Measurements from ENCODE around the gene FRAT1. TPM values are rescaled to one million over a fixed set of nuclear protein-coding genes. Genes with fewer than 3 reads are reported as not detected.

FRAT1 gene
- total and polyA plus RNA-seq, 2 of the 8 experiments (the other 6 are each of a cell fraction or from before 2014, with no cell fraction given): 1.9 to 5.2 TPM

DNA sequence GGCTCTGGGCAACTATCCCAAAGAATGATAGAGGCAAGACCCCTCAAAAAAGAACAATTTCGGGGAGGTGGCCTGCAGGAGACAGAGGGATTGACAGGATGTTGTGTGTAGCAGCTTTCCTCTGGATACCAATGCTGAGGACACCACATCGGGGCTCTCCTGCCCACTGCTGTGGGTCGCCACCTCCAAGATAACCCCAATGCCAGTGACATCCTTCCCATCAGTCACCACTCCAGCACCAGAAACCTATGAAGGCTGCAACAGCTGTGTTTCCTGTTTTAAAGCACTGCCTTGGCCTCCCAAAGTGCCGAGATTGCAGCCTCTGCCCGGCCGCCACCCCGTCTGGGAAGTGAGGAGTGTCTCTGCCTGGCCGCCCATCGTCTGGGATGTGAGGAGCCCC is 44.2 kb upstream of the FRAT1 start:
- no peak overlapping the region for H3K56ac ChIP-seq (replicated peaks; ENCODE audit: insufficient read length, low read depth, low read length)
- no peak overlapping the region for H3K4ac ChIP-seq (replicated peaks; ENCODE audit: insufficient read length, low read depth, low read length)
- no peak for DNase-seq (ENCODE audit: low read depth in 1 of 2, low spot score in 2 of 2)
- no peak overlapping the region for H2BK5ac ChIP-seq (ENCODE audit: low read depth, low read length)
- no peaks in the 10 kb centered on the region for H3K23me2 ChIP-seq (ENCODE audit: low read depth, low read length)
- no peak overlapping the region for H4K91ac ChIP-seq (replicated peaks; ENCODE audit: insufficient read length, low read length)
- ChIA-PET CTCF (ENCODE audit: partially characterized antibody) (interaction anchor here (0.6 to 2.9 kb wide), 12 partner anchors 10 to 1745 kb away, joined by 3 to 17 read pairs (median 4); no protein-coding TSS in a partner anchor), POLR2A (ENCODE audit: partially characterized antibody) (interaction anchor here (0.8 kb wide), 1 partner anchor 17 kb away, joined by 5 read pairs; the partner anchor contains the start of gene ARHGAP19)
- H2AFZ ChIP-seq (ENCODE audit: low read length): no peak overlapping the region
- no peak overlapping the region for H4K8ac ChIP-seq (ENCODE audit: extremely low read depth, insufficient read depth, low read length)
- no peak overlapping the region for H2BK120ac ChIP-seq (replicated peaks; ENCODE audit: low read depth, low read length)
- no peak overlapping the region for H2BK20ac ChIP-seq (ENCODE audit: low read length)
- H3K79me1 ChIP-seq (ENCODE audit: low read depth, low read length): peaks cover 2% of the 10 kb centered on the region; the same call in 1 of the 2 replicates
- H4K20me1 ChIP-seq (replicated peaks in 1 of 2; ENCODE audit: control insufficient read depth in 1 of 2, insufficient read depth in 2 of 2, low read length in 2 of 2): no peaks in the 10 kb centered on the region
- H2BK15ac ChIP-seq (ENCODE audit: low read length): 0 out of 2 replicates have a peak overlapping the region, but pooled peaks have one; percentile 10
- H3K14ac ChIP-seq (ENCODE audit: insufficient read length): no peak overlapping the region
- no peak overlapping the region for H3K18ac ChIP-seq (ENCODE audit: extremely low read depth, low read length)
- H4K5ac ChIP-seq (ENCODE audit: insufficient read length, low read depth, low read length): no peak overlapping the region
- 0 out of 4 replicates have a peak, but pooled peaks cover 0 to 2% of the 10 kb centered on the region in 2 experiments for H3K9me3 ChIP-seq (ENCODE audit: insufficient read depth in 2 of 2, low read depth in 1 of 2, low read length in 1 of 2)
- no peaks in the 10 kb centered on the region for H3K27me3 ChIP-seq (replicated peaks in 1 of 4; ENCODE audit: control insufficient read depth in 3 of 4, extremely low read depth in 1 of 4, insufficient read depth in 3 of 4, low read length in 3 of 4)
- no peak overlapping the region for H2BK12ac ChIP-seq (ENCODE audit: low read depth, low read length)
- no peak overlapping the region for H2AK5ac ChIP-seq (ENCODE audit: low read depth, low read length)
- no peak overlapping the region for H3K23ac ChIP-seq (ENCODE audit: insufficient read length)
- H3K9ac ChIP-seq (replicated peaks in 1 of 4; ENCODE audit: extremely low read depth in 1 of 4, low read depth in 3 of 4, low read length in 3 of 4): no peak overlapping the region
- H3K4me1 ChIP-seq (replicated peaks in 1 of 4; ENCODE audit: control insufficient read depth in 3 of 4, insufficient read depth in 4 of 4, low read length in 3 of 4): no peaks in the 10 kb centered on the region
- no peak overlapping the region for H3K4me3 ChIP-seq (ENCODE audit: extremely low read depth in 1 of 4, insufficient read depth in 2 of 4, low read depth in 3 of 4, low read length in 4 of 4)
- no peak overlapping the region for H3K27ac ChIP-seq (ENCODE audit: low read depth, low read length)
- no peak for FAIRE-seq
- no peaks in the 10 kb centered on the region; a peak in 1 of 8 replicates for H3K36me3 ChIP-seq (ENCODE audit: control insufficient read depth in 2 of 4, insufficient read depth in 4 of 4, low read length in 3 of 4)
- H3K79me2 ChIP-seq (ENCODE audit: control insufficient read depth in 1 of 2, insufficient read depth in 2 of 2, low read length in 2 of 2): peaks cover 0 to 18% of the 10 kb centered on the region in 2 experiments; a peak in 2 of 4 replicates
- H3K4me2 ChIP-seq (ENCODE audit: insufficient read depth in 1 of 2, low read depth in 2 of 2, low read length in 2 of 2): no peak overlapping the region
- 88% methylated on average over 3 of the region's 9 CpGs; no CpG with 5 or more reads in 1 of the 2 experiments for WGBS, 2 experiments (ENCODE audit: extremely low coverage in 1 of 2, insufficient coverage in 1 of 2, insufficient read length in 1 of 2, insufficient replicate concordance in 2 of 2, low coverage in 1 of 2, low lambda C conversion rate in 2 of 2, missing lambda C conversion rate in 1 of 2)
- TF ChIP-seq SRF (IDR thresholded peaks at IDR 0.05; ENCODE audit: low read depth, low read length) (no peak), KDM1A (IDR thresholded peaks at IDR 0.05; ENCODE audit: borderline replicate concordance, low read length) (no peak), CEBPB (IDR thresholded peaks at IDR 0.05; ENCODE audit: low read depth, low read length) (no peak), ASH2L (IDR thresholded peaks at IDR 0.05; ENCODE audit: low read length) (no peak), CTBP2 (IDR thresholded peaks at IDR 0.05; ENCODE audit: borderline replicate concordance, insufficient read depth, insufficient read length, low read length) (no peak), ZNF274 (IDR thresholded peaks at IDR 0.05; ENCODE audit: borderline replicate concordance, extremely low read depth, low read length) (no peak), KDM5A (IDR thresholded peaks at IDR 0.05; ENCODE audit: low read length) (no peak), TAF7 (optimal IDR thresholded peaks at IDR 0.05; ENCODE audit: borderline replicate concordance, low read depth, low read length) (no peak), SIX5 (IDR thresholded peaks at IDR 0.05; ENCODE audit: low read depth, low read length) (no peak), POU5F1 (IDR thresholded peaks at IDR 0.05; ENCODE audit: low read depth, low read length) (no peak)
- TF ChIP-seq, protein P1, sequence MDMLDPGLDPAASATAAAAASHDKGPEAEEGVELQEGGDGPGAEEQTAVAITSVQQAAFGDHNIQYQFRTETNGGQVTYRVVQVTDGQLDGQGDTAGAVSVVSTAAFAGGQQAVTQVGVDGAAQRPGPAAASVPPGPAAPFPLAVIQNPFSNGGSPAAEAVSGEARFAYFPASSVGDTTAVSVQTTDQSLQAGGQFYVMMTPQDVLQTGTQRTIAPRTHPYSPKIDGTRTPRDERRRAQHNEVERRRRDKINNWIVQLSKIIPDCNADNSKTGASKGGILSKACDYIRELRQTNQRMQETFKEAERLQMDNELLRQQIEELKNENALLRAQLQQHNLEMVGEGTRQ (IDR thresholded peaks at IDR 0.05; ENCODE audit: low read length): no peak

All from H1 (cell line).